ENCODE data around the gene MED6. TPM values are rescaled to one million over a fixed set of nuclear protein-coding genes. Genes with fewer than 3 reads are reported as not detected.

Gene MED6
- total RNA-seq, 1 donor from 2014 or later = 21.7 TPM

Other genes with a start within 250 kb of the MED6 start
- gene COX16, start 241.0 kb downstream of the MED6 start, total RNA-seq = 28.4 TPM
- 48.6 TPM for gene SYNJ2BP, start 183.6 kb downstream of the MED6 start, total RNA-seq
- 0.54 TPM for gene ADAM21, start 148.5 kb downstream of the MED6 start, total RNA-seq
- 0.78 TPM for gene ADAM20, start 65.7 kb downstream of the MED6 start, total RNA-seq
- gene TTC9, start 41.3 kb upstream of the MED6 start, total RNA-seq = 2.9 TPM
- gene MAP3K9, start 208.9 kb upstream of the MED6 start, total RNA-seq = 1.5 TPM

All from cardiac septum (tissue), 1 donor.